Measurements from ENCODE around the gene FAM53A. TPM values are rescaled to one million over a fixed set of nuclear protein-coding genes. Genes with fewer than 3 reads are reported as not detected.

Gene FAM53A
- total RNA-seq, 4 donors from 2014 or later = 6.1 to 33.7 (median 13.6) TPM

DNA sequence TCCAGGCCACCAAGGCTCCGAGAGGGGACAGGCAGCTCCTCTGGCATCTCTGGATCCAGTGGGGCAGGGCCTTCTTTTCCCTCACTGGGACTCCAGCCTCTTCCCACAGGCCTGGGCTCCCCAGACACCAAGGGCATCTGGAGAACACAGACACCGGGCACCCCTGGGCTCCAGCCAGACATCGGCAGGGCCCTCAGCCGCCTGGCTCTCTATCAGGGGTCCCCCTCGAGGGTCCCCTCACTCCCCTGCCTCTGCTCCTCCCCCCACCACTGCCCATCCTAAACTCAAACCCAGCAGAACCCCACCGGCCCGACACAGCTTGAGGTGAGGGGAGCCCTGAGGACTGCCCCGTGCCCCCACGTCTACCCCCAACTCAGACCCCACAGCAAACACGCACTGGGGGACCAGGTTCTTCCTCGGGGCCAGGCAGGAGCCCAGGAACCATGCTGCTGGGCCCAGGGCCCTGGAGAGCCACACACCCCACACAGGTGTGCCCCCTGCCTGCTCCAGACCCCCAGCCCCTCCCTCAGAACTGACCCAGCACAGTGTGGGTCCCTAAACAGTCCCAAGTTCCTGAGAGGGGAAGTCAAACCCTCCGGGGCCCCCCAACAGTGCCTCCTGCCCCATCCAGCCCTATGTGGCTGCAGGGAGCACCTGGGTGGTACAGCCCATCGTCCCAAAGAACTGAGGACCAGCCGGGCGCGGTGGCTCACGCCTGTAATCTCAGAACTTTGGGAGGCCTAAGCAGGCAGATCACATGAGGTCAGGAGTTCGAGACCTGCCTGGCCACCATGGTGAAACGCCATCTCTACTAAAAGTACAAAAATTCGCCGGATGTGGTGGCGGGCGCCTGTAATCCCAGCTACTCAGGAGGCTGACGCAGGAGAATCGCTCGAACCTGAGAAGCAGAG, 86.8 kb downstream of the FAM53A start:
- Histone ChIP-seq H3K4me1 (no peaks in the 10 kb centered on the region), H3K9me3 (peaks cover 0 to 3% (median 0%) of the 10 kb centered on the region in 4 donors)
- WGBS, 2 donors = 88% methylated on average over 25 to 26 of the region's 26 CpGs

DNA sequence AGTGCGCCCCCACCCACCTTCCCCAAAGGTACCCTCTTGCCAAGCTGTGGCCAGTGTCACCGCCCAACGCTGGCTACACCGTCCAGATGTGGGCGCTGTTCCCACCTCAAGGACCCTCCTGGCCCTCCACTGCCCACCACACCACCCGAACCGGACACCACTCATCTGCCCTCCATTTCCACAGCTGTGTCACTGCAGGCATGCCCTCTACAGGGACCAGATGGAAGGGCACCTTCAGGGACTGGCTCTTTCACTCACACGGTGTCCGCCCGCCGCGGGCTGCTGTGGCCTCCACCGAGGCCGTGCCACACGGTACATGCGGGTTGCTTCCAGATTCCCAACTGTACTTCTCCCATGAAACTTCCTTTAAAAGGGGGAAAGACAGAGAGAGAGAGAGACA, 87.7 kb downstream of the FAM53A start:
- no peaks in the 10 kb centered on the region for H3K4me1 ChIP-seq
- WGBS, 2 donors = 90 to 92% methylated on average over 16 of the region's 16 CpGs

More for the DNA sequence above, 86.8 kb downstream of the FAM53A start:
- H3K27me3 ChIP-seq = peaks cover 0 to 17% of the 10 kb centered on the region in 2 donors
- H3K27ac ChIP-seq = no peak overlapping the region
- TF ChIP-seq POLR2A (IDR thresholded peaks at IDR 0.05) = no peak
- no peak for TF ChIP-seq EP300 (IDR thresholded peaks at IDR 0.05)
- TF ChIP-seq, protein P1, sequence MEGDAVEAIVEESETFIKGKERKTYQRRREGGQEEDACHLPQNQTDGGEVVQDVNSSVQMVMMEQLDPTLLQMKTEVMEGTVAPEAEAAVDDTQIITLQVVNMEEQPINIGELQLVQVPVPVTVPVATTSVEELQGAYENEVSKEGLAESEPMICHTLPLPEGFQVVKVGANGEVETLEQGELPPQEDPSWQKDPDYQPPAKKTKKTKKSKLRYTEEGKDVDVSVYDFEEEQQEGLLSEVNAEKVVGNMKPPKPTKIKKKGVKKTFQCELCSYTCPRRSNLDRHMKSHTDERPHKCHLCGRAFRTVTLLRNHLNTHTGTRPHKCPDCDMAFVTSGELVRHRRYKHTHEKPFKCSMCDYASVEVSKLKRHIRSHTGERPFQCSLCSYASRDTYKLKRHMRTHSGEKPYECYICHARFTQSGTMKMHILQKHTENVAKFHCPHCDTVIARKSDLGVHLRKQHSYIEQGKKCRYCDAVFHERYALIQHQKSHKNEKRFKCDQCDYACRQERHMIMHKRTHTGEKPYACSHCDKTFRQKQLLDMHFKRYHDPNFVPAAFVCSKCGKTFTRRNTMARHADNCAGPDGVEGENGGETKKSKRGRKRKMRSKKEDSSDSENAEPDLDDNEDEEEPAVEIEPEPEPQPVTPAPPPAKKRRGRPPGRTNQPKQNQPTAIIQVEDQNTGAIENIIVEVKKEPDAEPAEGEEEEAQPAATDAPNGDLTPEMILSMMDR (IDR thresholded peaks at IDR 0.05) = no peak
- no peak for DNase-seq (ENCODE audit: low spot score in 2 of 2)
- H3K36me3 ChIP-seq = no peaks in the 10 kb centered on the region
- H3K4me3 ChIP-seq = no peak overlapping the region

DNA sequence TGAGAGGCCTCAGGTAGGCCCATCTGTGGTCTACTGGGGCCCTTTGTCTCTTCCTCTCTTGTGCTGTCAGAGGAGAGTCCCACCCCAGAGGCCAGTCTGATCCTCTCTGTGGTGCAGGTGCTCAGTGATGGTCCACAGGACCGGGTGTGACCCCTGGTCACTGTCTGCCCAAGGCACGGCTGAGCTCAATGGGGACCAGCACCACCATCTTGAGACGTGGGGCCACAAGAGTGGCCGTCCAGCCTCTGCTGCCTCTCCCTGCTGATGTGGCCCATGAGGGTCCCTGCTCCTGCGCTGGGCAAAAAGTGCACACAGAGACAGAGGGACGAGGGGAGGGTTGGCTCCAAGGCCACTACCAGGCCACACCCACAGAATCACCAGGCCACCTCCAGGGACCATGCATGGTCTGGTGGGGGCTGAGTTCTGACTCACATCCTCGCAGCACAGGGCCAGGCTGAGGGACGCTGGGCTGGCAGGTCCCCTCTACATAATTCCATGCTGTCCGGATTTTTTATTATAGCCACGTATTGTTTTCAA, 88.3 kb downstream of the FAM53A start:
- Histone ChIP-seq H3K27me3 (peaks cover 0 to 17% of the 10 kb centered on the region in 2 donors), H3K9me3 (peaks cover 0 to 17% (median 0%) of the 10 kb centered on the region in 4 donors), H3K27ac (no peak overlapping the region), H3K4me1 (no peaks in the 10 kb centered on the region), H3K36me3 (no peaks in the 10 kb centered on the region), H3K4me3 (no peak overlapping the region)
- no peak for DNase-seq (ENCODE audit: low spot score in 2 of 2)
- WGBS, 2 donors = 86 to 90% methylated on average over 10 of the region's 10 CpGs
- TF ChIP-seq, protein P1 (IDR thresholded peaks at IDR 0.05) = no peak
- TF ChIP-seq POLR2A (IDR thresholded peaks at IDR 0.05) (no peak), EP300 (IDR thresholded peaks at IDR 0.05) (no peak)

More for the DNA sequence above, 87.7 kb downstream of the FAM53A start:
- no peak overlapping the region for H3K27ac ChIP-seq
- no peaks in the 10 kb centered on the region for H3K36me3 ChIP-seq
- DNase-seq (ENCODE audit: low spot score in 2 of 2) = no peak
- H3K27me3 ChIP-seq = peaks cover 0 to 17% of the 10 kb centered on the region in 2 donors
- TF ChIP-seq POLR2A (IDR thresholded peaks at IDR 0.05) = no peak
- TF ChIP-seq EP300 (IDR thresholded peaks at IDR 0.05) = no peak
- TF ChIP-seq, protein P1 (IDR thresholded peaks at IDR 0.05) = no peak
- H3K4me3 ChIP-seq = no peak overlapping the region
- H3K9me3 ChIP-seq = peaks cover 0 to 12% (median 0%) of the 10 kb centered on the region in 4 donors

DNA sequence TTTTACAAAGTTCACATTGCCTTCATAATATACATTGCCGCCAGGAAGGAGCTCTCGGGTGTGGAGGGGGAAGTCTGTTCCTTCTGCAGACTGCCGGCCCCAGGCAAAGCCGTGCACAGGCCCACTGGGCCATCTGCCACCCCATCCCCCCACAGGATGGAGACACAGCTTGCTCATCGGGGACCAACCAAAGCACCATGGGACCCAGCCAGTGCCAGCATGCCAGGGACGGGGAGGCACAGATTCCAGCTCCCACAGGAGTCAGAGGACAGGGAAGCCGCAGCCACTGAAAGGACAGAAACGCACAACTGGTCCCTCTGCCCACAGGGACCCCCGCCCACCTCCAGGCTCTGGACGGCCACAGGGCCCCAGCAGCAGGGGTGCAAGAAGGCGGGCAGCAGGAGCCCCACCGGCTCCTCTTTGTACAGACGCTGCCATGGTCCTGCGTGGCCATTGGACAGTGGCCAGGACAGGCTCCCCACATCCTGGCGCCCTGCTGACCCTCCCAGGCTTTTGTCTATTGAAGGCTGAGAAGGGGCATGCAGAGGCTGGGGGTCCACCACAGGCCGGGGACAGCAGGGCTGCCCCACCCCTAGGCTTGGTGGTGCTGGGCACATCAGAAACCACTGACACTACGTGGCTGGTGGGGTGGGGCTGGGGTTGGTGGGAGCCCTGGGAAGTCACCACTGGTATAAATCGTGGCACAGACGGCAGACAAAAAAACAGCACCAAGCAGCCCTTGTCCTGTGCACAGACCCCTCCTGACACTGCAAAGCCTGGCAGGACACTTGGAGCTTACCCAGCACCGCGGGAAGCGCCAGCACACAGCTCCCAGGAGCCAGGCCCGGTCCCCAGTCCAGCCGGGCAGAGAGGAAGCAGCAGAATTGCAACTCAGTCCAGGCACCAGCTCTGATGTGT, 89.0 kb downstream of the FAM53A start:
- TF ChIP-seq, protein P1 (IDR thresholded peaks at IDR 0.05) = no peak
- TF ChIP-seq EP300 (IDR thresholded peaks at IDR 0.05) = no peak
- TF ChIP-seq POLR2A (IDR thresholded peaks at IDR 0.05) = no peak
- Histone ChIP-seq H3K4me1 (no peaks in the 10 kb centered on the region), H3K4me3 (no peak overlapping the region), H3K27me3 (peaks cover 0 to 22% of the 10 kb centered on the region in 2 donors), H3K36me3 (no peaks in the 10 kb centered on the region), H3K9me3 (peaks cover 0 to 22% (median 3%) of the 10 kb centered on the region in 4 donors), H3K27ac (no peak overlapping the region)
- DNase-seq (ENCODE audit: low spot score in 2 of 2) = no peak
- WGBS, 2 donors = 59 to 62% methylated on average over 20 to 23 of the region's 24 CpGs
